Subcutaneous adipose tissue (tissue), 4 donors: ENCODE data around the gene EFL1. TPM values are rescaled to one million over a fixed set of nuclear protein-coding genes. Genes with fewer than 3 reads are reported as not detected.

Source experiments
- CTCF ChIP-seq: fragments of 450-650 bp; IDR thresholded peaks from one replicate; pipeline ENCODE4 v1.5.1; 2016; ENCODE audit warnings: low read depth, mild to moderate bottlenecking, control low read depth, antibody characterized with exemption, moderate library complexity
- total RNA-seq, 4 donors: library from RNA; depleted of rRNA; stranded (reverse); fragments of >200 nt; gene quantifications; one replicate each; pipeline ENCODE4 v1.1.0, GENCODE V29; 2016

Gene EFL1
- total RNA-seq, 4 donors from 2014 or later: 12.2 to 21.1 (median 16.6) TPM

GRCh38 chr15:82136120-82136519 is 126.4 kb downstream of the EFL1 start:
- no peak for TF ChIP-seq CTCF

- TF ChIP-seq CTCF: no peak
Observed at GRCh38 chr15:82135638-82136037, 126.9 kb downstream of the EFL1 start.

- no peak for TF ChIP-seq CTCF
Observed at GRCh38 chr15:82134461-82134860, 128.1 kb downstream of the EFL1 start.

GRCh38 chr15:82133251-82133650 is 129.3 kb downstream of the EFL1 start:
- no peak for TF ChIP-seq CTCF

GRCh38 chr15:82132742-82133141 is 129.8 kb downstream of the EFL1 start:
- no peak for TF ChIP-seq CTCF

GRCh38 chr15:82132096-82132495 is 130.4 kb downstream of the EFL1 start:
- no peak for TF ChIP-seq CTCF

GRCh38 chr15:82130248-82130647 is 132.3 kb downstream of the EFL1 start:
- no peak for TF ChIP-seq CTCF
